GM20000 (cell line): ENCODE results near the gene CFAP97D2.
"Not testable (repeated sequence)": the region's sequence is repeated elsewhere in the genome, so short reads cannot be mapped to it uniquely, and the experiment has no call there.

Experiments used
- DNase-seq: peaks from one replicate; pipeline ENCODE4 v3.0.0; 2012; ENCODE audit warnings: low spot score
- TF ChIP-seq, protein P1 (sequence below): IDR thresholded peaks from 2 replicates; pipeline ENCODE4 v1.5.1; 2012; ENCODE audit warnings: mild to moderate bottlenecking, control low read depth; ENCODE audit errors: extremely low read depth, missing control alignments

The CFAP97D2 gene

DNA sequence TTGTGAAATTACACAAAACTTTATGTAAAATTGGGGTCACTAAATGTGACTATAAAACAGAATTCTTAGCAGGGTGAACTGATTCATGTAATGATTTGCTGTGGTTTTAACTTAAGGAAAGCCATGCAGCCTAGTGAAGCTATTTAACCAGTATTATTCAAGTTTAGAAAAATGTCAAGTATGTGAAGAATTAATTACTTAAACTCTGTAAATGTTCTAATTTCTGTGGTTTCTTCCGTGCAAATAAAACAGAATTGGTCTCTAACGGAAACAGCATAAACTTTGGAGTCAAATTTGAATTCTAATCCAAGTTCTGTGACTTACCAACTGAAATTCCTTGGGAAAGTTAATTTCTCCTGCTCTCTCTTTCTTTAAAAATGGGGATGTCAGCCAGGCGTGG, 69.0 kb downstream of the CFAP97D2 start:
- DNase-seq: no peak
- TF ChIP-seq, protein P1, sequence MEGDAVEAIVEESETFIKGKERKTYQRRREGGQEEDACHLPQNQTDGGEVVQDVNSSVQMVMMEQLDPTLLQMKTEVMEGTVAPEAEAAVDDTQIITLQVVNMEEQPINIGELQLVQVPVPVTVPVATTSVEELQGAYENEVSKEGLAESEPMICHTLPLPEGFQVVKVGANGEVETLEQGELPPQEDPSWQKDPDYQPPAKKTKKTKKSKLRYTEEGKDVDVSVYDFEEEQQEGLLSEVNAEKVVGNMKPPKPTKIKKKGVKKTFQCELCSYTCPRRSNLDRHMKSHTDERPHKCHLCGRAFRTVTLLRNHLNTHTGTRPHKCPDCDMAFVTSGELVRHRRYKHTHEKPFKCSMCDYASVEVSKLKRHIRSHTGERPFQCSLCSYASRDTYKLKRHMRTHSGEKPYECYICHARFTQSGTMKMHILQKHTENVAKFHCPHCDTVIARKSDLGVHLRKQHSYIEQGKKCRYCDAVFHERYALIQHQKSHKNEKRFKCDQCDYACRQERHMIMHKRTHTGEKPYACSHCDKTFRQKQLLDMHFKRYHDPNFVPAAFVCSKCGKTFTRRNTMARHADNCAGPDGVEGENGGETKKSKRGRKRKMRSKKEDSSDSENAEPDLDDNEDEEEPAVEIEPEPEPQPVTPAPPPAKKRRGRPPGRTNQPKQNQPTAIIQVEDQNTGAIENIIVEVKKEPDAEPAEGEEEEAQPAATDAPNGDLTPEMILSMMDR: no peak

DNA sequence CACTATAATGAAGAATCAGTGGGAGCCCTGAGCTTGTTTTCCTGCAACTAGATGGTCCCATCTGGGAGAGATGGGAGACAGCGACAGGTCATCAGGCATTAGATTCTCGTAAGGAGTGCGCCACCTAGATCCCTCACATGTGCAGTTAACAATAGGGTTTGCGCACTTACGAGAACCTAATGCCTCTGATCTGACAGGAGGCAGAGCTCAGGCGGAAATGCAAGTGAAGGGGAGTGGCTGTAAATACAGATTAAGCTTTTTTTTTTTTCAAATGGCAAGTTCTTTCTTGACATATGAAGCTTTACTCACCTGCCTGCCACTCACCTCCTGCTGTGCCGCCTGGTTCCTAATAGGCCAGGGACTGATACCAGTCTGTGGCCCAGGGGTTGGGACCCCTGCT, 70.0 kb downstream of the CFAP97D2 start:
- no peak for DNase-seq
- TF ChIP-seq, protein P1: no peak

DNA sequence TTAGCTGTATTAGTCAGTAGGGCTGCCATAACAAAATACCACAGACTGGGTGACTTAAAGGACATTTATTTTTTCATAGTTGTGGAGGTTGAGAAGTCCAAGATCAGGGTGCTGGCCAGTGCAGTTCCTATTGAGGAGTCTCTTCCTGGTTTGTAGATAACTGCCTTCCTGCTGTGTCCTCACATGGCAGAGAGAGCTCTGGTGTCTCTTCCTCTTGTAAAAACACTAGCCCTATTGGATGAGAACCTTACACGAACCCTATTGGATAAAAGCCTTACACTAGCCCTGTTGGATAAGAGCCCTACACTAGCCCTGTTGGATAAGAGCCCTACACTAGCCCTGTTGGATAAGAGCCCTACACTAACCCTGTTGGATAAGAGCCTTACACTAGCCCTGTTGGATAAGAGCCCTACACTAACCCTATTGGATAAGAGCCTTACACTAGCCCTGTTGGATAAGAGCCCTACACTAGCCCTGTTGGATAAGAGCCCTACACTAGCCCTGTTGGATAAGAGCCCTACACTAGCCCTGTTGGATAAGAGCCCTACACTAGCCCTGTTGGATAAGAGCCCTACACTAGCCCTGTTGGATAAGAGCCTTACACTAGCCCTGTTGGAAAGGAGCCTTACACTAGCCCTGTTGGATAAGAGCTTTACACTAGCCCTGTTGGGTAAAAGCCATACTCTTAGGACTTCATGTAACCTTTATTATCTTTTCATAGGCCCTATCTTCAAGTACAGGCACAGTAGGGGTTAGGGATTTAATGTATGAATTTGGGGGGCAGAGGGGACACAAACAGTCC, 72.8 kb downstream of the CFAP97D2 start:
- not testable (repeated sequence) for DNase-seq

DNA sequence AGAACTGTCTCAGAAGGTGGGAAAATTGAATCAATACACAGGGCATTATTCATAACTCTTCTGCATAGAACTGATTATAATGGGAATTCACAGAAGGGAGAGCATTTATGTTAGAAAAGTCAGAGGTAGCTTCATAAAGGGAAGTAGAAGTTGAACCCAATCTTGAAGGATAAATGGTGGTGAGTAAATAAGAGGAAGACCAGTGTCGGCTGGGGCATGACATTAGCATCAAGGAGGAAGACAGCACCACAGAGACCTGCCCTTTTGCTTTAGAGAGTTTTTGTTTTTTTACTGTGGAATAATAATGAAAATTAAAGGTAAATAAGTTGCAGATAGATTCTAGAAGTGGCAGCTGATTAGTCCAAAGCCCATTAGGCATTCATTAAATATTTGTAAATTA, 77.5 kb downstream of the CFAP97D2 start:
- DNase-seq: no peak
- TF ChIP-seq, protein P1: no peak

DNA sequence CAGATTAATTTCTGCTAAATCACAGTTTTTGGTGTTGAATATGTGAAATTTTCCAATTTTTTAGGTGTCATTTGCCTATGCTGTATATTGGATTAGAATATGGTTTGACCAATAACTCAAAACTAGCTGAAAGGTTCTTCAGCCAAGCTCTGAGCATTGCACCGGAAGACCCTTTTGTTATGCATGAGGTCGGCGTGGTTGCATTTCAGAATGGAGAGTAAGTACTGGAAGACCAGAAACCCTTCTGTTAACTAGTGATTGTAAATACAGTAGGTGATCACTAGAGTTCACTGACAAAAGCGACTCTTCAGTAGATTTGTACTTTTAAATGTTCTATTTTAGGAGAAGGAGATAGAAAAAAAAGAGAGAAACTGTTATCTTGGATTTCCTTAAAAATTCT, 78.0 kb downstream of the CFAP97D2 start:
- DNase-seq: no peak
- TF ChIP-seq, protein P1: no peak

DNA sequence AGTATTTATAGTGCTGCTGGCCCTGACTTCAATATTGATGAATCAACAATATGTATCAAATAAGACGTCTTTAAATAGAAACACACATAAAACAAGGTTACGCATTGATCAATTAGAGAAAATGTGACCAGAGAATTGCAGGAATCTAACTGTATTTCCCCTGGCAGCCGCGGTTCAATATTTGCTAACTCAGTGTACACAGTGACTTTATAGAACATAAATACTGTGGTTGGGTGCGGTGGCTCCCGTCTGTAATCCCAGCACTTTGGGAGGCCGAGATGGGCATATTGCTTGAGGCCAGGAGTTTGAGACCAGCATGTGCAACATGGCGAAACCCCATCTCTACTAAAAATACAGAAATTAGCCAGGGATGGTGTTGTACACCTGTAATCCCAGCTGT, 79.5 kb downstream of the CFAP97D2 start:
- TF ChIP-seq, protein P1: no peak
- DNase-seq: no peak

DNA sequence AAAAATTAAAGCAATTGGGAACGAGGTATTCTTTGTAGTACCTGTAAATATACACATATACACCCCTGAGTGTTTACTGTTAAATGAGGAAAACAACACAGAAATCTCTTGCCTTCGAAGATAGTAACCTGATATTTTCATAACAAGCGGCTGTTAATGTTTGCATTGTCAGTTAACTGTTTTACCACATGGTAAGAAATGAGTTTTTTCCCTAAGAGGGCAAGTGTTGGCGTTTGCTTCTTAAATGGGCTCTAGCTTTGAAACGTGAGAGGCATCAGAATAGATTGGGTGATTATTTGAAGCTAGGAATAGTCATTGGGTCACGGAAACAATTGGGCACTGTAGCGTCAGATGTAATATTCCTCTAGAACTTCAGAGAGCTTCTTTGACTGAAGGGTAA, 80.3 kb downstream of the CFAP97D2 start:
- no peak for DNase-seq
- TF ChIP-seq, protein P1: no peak

DNA sequence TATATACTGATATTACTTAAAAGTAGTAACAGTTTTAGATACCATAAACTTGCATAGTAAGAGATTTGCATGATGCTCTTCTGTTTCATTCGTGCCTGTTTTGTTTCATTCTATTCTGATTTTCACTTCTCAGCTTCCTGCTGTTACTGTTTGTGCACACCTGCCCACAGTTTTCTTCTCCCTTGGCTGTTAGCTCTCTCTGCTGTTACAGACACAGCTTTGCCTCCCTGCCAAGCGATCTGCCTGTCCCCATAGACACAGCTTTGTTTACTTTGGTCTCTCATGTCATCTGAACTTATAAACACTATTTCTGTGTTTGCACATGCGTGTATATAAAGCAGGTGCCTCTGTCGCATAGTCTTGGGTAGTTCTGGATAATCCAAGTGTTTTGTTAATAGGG, 80.9 kb downstream of the CFAP97D2 start:
- DNase-seq: no peak
- TF ChIP-seq, protein P1: no peak
